ENCODE measurements around the gene PLSCR5.

The PLSCR5 gene

GRCh38 chr3:146544929-146545528, 60.1 kb downstream of the PLSCR5 start:
- DNase-seq (ENCODE audit: low spot score): no peak

- peak; percentile 91 for DNase-seq (ENCODE audit: low spot score)
These were observed 60.9 kb downstream of the PLSCR5 start, which contains the start of gene PLSCR1 for GRCh38 chr3:146544002-146544928. PLSCR1 (minus strand) TSS chr3:146544607; CDS start chr3:146536552, 8,055 bp downstream.

GRCh38 chr3:146543461-146544001, 61.6 kb downstream of the PLSCR5 start:
- no peak for DNase-seq (ENCODE audit: low spot score)

GRCh38 chr3:146542978-146543377, 62.2 kb downstream of the PLSCR5 start:
- no peak for DNase-seq (ENCODE audit: low spot score)

DNA sequence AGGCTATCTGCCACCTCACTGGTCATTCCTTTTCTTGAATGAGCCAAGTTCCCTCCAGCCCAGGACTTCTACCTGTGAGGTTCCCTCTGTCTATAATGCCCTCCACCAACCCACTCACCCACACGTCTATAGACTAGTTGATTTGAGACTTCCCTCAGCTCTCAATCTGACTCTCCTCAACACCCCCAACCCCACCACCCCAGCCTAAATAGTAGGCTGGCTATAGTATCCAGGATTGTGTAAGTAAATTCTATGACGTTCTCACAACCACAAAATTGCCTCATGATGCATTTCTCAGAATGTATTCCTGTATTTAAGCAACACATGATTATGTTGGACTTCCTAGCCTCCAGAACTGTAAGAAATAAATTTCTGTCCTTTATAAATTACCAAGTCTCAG, 63.0 kb downstream of the PLSCR5 start:
- no peak for DNase-seq (ENCODE audit: low spot score)

DNA sequence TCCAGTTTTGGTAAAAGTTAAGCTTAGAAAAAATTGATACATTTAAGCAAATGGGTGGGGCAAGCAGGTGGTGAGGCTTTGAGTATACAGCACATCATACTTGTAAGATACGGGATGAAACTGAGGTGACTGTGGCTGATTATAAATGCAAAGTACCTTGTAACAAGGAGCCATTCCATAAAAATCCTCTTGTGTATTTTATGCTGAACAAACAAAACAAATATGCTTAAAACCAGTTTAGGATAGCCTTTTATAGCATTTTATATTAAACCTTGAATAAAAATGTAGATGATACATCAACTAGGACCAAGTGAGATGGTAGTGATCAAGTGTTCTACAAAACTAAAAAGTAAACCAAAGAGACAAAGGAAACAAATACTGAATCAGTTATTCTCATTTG, 64.2 kb downstream of the PLSCR5 start:
- DNase-seq (ENCODE audit: low spot score): no peak

DNA sequence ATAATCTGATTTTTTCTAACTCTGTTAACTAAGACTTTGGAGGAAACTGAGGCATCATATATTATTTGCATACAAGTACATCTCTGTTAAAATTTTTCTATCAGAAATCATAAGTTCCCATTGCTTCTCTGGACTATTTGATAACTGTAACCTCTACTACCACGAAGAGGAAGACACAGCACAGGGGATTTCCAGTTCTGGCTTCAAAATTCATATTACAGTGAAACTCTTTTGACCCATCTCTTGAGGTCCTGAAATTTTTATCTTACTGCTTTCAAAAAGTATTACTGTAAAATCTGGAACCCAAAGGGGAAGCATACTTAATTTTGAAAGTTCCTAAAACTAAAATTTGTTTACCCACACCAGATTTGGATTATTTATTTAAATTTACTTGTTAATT, 64.9 kb downstream of the PLSCR5 start:
- DNase-seq (ENCODE audit: low spot score): no peak

- no peak for DNase-seq (ENCODE audit: low spot score)
These were observed 65.8 kb downstream of the PLSCR5 start for GRCh38 chr3:146539315-146539714.

GRCh38 chr3:146537603-146538002, 67.5 kb downstream of the PLSCR5 start:
- DNase-seq (ENCODE audit: low spot score): no peak

DNA sequence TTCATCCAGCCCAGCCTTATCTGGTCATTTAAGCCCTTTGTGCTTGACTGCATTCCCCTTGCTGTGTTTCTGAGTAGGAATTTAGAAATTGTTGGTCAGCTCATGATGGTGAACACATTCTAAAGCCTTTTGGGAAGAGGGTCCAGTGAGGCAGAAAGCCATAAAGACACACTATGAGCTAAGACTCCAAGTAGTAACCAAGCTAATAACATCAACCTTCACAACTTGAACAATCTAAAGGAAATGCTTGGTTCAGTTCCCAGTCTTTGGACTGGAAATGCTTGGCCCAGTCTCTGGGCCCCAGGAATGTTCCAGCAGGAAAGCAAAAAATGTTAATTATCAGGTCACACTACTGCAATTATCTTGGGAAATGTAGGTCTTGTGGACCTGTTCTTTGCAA, 68.5 kb downstream of the PLSCR5 start:
- DNase-seq (ENCODE audit: low spot score): no peak

Small RNA genes within 50 kb of the gene (small RNA-seq; reads per million reads assigned to genes)
- gene RNU6-428P: 0.03 to 0.04 reads per million in 2 experiments

All from SK-N-DZ (cell line).